Measurements from ENCODE around the gene CFAP46.

The CFAP46 gene

GRCh38 chr10:132865171-132865631, 77.2 kb downstream of the CFAP46 start:
- in situ Hi-C loops (cut with HindIII; ENCODE audit: low pct_ligation_motif_present, low pct_unique_long_range_greater_than_20kb, low sequenced_read_pairs), result no loop called here
- no peak for DNase-seq

DNA sequence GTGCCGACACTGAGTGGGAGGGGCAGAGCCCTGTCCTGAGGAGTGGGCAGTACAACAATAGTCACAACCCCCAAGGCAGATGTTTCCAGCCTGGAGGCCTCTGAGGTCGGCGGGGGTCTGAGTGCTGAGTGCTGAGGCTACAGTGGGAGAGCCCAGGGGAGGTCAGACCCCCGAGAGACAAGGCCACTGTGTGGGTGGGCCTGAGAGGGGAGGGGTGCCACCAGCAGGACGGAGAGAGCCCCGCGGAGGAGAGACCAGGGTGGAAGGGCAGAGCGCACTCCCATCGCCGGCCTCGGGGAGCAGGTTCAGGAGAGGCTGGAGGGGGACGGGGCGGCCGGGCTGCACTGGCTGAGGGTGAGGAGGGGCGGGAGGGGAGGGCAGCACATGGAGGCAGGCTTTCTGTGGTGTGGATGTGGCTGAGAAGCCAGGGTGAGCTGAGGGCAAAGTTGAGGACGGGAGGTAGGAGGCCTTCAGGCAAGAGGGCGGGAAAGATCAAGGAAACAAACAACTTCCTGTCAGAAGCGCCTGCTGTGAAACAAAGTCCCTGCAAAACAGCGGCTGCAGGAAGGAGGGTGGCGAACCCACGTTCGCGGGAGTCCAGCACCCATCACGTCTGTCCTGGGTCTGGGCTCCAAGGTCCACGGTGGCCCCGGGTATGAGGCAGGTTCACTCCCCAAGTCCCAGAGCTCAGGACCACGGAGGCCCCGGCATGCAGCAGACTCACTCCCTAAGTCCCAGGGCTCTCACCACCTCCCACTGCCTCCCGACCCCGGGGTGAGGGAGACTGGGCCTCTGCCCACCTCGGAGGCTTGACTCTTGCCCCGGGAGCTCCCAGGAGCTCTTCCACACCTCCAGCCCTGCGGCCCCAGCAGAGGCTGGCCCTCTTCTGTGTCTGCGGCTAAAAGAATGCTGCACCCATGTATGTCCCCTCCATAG, 79.6 kb downstream of the CFAP46 start:
- in situ Hi-C loops (cut with HindIII; ENCODE audit: low pct_ligation_motif_present, low pct_unique_long_range_greater_than_20kb, low sequenced_read_pairs), result no loop called here
- no peak for DNase-seq

DNA sequence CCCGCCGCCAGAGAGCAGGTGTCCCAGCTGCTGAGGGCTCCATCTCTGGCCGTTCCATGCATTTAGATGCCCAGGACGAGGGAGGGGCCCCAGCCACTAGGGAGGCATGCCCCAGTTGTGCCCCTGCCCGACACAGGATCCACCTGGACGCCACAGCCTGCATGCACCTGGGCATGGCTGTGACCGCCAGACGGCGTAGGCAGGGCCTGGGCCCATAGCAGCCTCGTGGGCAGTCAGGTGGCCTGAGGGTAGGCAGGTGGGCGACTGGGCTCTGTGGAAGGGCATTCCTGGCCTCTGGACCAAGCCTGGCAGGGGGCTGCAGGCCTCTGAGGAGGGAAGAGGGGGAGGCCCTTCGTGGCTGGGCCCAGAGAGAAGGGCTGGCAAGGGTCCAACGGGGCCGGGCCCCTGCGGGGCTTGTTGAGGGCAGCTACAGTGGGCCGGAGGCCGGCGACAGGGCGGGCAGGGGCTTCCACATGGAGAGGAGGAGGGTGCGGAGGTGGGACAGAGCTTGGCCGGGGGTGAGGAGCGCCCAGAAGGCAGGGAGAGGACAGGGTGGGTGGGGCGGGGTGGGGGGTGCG, 80.4 kb downstream of the CFAP46 start:
- no peak for DNase-seq
- in situ Hi-C loops (cut with HindIII; ENCODE audit: low pct_ligation_motif_present, low pct_unique_long_range_greater_than_20kb, low sequenced_read_pairs), result no loop called here

DNA sequence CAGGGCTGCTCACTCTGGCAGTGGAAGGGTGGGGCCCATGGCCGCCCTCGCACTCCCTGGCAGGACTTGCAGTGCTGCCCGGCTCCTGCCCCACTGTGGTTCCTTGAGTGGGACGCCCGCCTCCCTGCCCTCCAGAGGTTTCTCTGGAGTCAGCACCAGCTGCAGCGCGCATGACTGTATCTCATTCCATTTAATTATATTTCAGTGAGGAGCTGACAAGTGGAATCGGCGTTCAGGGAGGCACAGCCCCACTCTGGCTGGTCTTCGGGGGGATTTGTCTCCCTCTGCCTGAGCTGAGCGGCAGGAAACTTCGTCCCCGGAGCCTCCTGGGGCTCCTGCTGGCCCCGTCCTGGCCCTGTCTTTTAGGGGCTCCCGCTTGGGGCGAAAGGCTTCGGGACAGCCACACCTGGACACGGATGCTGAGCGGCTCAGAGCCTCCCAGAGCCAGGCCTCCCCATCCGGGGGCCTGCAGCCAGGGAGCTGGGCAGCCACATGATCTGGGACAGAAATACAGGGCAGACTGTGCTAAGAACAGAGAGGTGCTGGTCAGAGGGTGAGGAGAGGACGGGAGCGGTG, 81.2 kb downstream of the CFAP46 start:
- in situ Hi-C loops (cut with HindIII; ENCODE audit: low pct_ligation_motif_present, low pct_unique_long_range_greater_than_20kb, low sequenced_read_pairs), result no loop called here
- no peak for DNase-seq

- DNase-seq, result no peak
- in situ Hi-C loops (cut with HindIII; ENCODE audit: low pct_ligation_motif_present, low pct_unique_long_range_greater_than_20kb, low sequenced_read_pairs), result no loop called here
These were observed 81.8 kb downstream of the CFAP46 start for GRCh38 chr10:132860532-132860931.

DNA sequence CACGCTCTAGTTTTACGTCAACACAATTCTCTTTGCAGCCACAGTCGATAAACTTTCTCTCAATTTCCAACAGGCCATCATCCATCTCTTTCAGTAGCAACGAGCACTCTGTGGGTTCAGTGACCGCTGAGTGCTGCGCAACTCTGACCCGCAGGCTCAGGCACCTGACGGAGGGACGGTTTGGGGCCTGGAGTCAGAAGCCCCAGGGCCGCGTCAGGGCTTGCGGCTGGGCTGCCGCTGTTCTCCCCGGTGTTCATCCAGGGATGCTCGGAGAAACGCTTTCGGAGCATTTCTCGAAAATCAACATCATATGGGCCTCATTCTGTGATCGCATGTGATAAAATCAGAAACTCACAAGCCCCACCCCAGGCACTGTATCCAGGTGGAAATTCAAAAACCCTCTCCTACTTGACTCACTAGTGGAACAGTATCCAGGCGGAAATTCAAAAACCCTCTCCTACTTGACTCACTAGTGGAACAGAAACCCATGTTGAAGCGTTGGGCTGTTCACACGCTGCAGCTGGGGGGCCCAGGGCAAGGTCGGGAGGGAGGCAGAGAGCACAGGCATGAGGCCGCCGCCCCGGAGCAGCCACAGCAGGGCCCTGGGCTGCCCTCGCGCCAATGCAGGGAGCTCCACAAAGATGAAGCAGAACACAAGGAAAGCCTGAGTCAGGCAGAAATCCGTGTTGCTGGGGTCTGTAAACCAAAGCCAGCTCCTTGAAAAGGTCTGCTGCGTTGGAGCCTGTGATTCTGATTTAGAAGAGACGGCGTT, 83.1 kb downstream of the CFAP46 start:
- no peak for DNase-seq
- in situ Hi-C loops (cut with HindIII; ENCODE audit: low pct_ligation_motif_present, low pct_unique_long_range_greater_than_20kb, low sequenced_read_pairs), result no loop called here

- no peak for DNase-seq
- in situ Hi-C loops (cut with HindIII; ENCODE audit: low pct_ligation_motif_present, low pct_unique_long_range_greater_than_20kb, low sequenced_read_pairs), result no loop called here
These were observed 84.0 kb downstream of the CFAP46 start for GRCh38 chr10:132858121-132859081.

DNA sequence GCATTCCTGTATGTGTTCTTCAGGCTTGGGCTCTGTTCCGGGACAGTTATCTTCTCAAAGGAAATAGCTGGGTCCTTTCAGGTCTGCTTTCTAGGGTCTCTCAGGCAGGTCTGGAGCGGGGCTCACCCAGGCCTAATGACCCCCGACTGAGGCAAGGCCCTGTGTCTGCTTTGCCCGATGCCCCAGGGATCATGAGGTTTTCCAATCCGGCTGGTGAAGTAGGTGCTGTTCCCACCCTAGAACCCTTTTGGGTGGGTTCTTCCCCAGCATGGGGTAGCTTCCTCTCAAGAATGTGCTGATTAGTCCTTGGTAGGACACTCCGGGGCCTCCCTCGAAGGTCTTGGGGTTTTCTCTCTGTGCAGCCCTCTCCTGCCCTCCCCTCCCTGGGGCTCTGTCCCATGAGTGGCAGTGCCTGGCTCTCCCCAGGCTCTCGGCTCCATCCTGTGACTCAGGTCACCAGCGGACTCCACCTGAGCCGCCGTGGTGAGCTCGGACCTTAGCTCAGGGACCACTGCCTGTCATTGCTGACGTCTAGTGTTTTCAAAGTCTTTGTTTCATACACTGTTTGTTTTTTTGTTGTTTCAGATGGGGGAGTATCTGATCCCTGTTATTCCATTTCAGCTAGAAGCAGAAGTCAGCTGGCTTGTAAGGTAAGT, 85.4 kb downstream of the CFAP46 start:
- in situ Hi-C loops (cut with HindIII; ENCODE audit: low pct_ligation_motif_present, low pct_unique_long_range_greater_than_20kb, low sequenced_read_pairs), result no loop called here
- no peak for DNase-seq

- in situ Hi-C loops (cut with HindIII; ENCODE audit: low pct_ligation_motif_present, low pct_unique_long_range_greater_than_20kb, low sequenced_read_pairs), result no loop called here
- DNase-seq, result no peak
These were observed 86.5 kb downstream of the CFAP46 start for GRCh38 chr10:132855889-132856288.

- DNase-seq, result no peak
- in situ Hi-C loops (cut with HindIII; ENCODE audit: low pct_ligation_motif_present, low pct_unique_long_range_greater_than_20kb, low sequenced_read_pairs), result no loop called here
These were observed 90.9 kb downstream of the CFAP46 start for GRCh38 chr10:132851451-132851850.

GRCh38 chr10:132850896-132851295, 91.5 kb downstream of the CFAP46 start:
- in situ Hi-C loops (cut with HindIII; ENCODE audit: low pct_ligation_motif_present, low pct_unique_long_range_greater_than_20kb, low sequenced_read_pairs), result no loop called here
- no peak for DNase-seq

DNA sequence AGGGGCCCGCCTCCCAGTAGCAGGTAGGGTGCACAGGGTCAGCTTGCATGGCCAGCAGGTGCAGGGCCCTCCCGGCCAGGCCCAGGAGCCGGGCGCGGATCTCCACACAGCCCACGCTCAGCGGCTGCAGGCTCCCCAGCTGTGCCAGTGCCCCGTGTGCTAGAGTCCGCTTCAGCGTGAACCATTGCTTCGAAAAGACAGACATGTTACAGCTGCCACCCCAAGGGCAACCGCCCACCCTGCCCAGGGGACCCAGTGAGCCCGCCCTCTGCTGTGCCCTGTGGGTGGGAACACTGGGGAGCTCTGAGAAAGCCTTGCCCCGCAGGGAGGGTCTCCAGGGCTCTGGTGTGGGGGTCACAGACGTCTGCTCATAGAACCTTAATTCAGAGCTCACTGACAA, 92.1 kb downstream of the CFAP46 start:
- DNase-seq, result no peak
- in situ Hi-C loops (cut with HindIII; ENCODE audit: low pct_ligation_motif_present, low pct_unique_long_range_greater_than_20kb, low sequenced_read_pairs), result no loop called here

GRCh38 chr10:132849546-132850031, 92.8 kb downstream of the CFAP46 start:
- no peak for DNase-seq
- in situ Hi-C loops (cut with HindIII; ENCODE audit: low pct_ligation_motif_present, low pct_unique_long_range_greater_than_20kb, low sequenced_read_pairs), result no loop called here

DNA sequence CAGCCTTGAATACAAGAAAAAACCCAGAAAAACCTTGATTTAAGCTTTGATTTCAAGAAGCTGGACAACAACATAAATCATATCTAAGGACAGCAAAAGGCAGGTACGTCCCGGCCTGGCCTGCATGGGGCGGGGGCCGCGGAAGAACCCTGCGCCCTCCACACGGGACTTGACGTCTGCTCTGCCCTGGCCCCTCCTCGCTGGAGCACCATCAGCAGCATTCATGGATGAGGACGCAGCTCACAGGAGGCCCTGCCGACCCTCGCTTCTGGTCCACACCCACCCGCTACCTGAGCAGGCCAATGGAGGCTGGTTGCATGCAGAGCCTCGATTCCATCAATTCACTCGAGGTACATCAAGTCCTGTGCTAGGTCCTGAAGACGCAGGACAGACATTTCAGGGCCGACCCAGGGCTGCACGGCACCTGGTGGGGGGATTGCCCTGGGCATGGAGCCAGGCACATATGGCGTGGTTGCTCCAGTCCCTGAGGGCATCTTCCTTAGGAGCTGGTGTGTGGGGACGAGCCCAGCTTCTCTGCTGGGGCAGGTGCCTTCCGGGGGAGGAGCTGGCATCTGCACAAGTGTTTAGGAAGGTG, 93.3 kb downstream of the CFAP46 start:
- DNase-seq, result no peak

DNA sequence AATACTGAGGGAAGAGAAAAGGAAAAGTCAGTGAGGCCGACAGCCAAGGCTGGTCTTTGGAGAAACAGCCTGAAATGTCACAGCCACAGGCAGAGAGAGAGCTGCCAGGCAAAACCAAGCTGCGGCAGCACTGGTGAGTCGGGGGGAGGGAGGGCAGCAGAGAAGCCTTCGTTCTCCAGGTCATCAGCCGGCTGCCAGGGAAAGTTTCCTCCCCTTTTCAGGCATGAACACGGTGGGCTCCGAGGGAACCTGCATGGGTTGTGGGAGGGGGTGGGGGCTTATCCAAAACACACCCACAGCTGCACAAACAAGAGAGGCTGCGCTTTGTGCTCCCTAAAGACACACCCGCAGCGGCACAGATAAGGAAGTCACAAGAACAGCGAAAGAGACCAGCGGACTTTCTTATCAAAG, 94.1 kb downstream of the CFAP46 start:
- no peak for DNase-seq
- in situ Hi-C loops (cut with HindIII; ENCODE audit: low pct_ligation_motif_present, low pct_unique_long_range_greater_than_20kb, low sequenced_read_pairs), result no loop called here

More for the DNA sequence above, 93.3 kb downstream of the CFAP46 start:
- in situ Hi-C loops (cut with HindIII; ENCODE audit: low pct_ligation_motif_present, low pct_unique_long_range_greater_than_20kb, low sequenced_read_pairs), result no loop called here

- in situ Hi-C loops (cut with HindIII; ENCODE audit: low pct_ligation_motif_present, low pct_unique_long_range_greater_than_20kb, low sequenced_read_pairs), result no loop called here
- no peak for DNase-seq
These were observed 94.5 kb downstream of the CFAP46 start for GRCh38 chr10:132847856-132848255.

GRCh38 chr10:132847416-132847777, 95.0 kb downstream of the CFAP46 start:
- in situ Hi-C loops (cut with HindIII; ENCODE audit: low pct_ligation_motif_present, low pct_unique_long_range_greater_than_20kb, low sequenced_read_pairs), result no loop called here
- no peak for DNase-seq

All from ACHN (cell line).